ENCODE data around the gene SLC38A8.

The SLC38A8 gene

GRCh38 chr16:84082110-84082509, 39.5 kb upstream of the SLC38A8 start:
- Histone ChIP-seq H3K4me1 (ENCODE audit: control insufficient read depth, low read depth, low read length) (no peaks in the 10 kb centered on the region), H3K27me3 (ENCODE audit: control insufficient read depth, insufficient read depth, low read length) (no peaks in the 10 kb centered on the region), H3K4me3 (ENCODE audit: low read length) (no peak overlapping the region), H3K9ac (ENCODE audit: low read length) (no peak overlapping the region), H3K9me3 (ENCODE audit: control insufficient read depth, low read depth, low read length) (no peaks in the 10 kb centered on the region), H3K36me3 (ENCODE audit: control insufficient read depth, low read depth, low read length) (peaks cover 40% of the 10 kb centered on the region), H3K27ac (ENCODE audit: low read length) (no peak overlapping the region)

- no peak overlapping the region for H3K27ac ChIP-seq (ENCODE audit: low read length)
- H3K27me3 ChIP-seq (ENCODE audit: control insufficient read depth, insufficient read depth, low read length), result no peaks in the 10 kb centered on the region
- H3K36me3 ChIP-seq (ENCODE audit: control insufficient read depth, low read depth, low read length), result peaks cover 36% of the 10 kb centered on the region
- no peak overlapping the region for H3K9ac ChIP-seq (ENCODE audit: low read length)
- H3K4me3 ChIP-seq (ENCODE audit: low read length), result no peak overlapping the region
- H3K4me1 ChIP-seq (ENCODE audit: control insufficient read depth, low read depth, low read length), result no peaks in the 10 kb centered on the region
- H3K9me3 ChIP-seq (ENCODE audit: control insufficient read depth, low read depth, low read length), result no peaks in the 10 kb centered on the region
Observed at GRCh38 chr16:84081446-84081989, 38.9 kb upstream of the SLC38A8 start.

GRCh38 chr16:84080813-84081212, 38.2 kb upstream of the SLC38A8 start:
- Histone ChIP-seq H3K9me3 (ENCODE audit: control insufficient read depth, low read depth, low read length) (no peaks in the 10 kb centered on the region), H3K4me3 (ENCODE audit: low read length) (no peak overlapping the region), H3K4me1 (ENCODE audit: control insufficient read depth, low read depth, low read length) (no peaks in the 10 kb centered on the region), H3K36me3 (ENCODE audit: control insufficient read depth, low read depth, low read length) (peaks cover 32% of the 10 kb centered on the region), H3K27me3 (ENCODE audit: control insufficient read depth, insufficient read depth, low read length) (no peaks in the 10 kb centered on the region), H3K9ac (ENCODE audit: low read length) (no peak overlapping the region), H3K27ac (ENCODE audit: low read length) (no peak overlapping the region)

- H3K36me3 ChIP-seq (ENCODE audit: control insufficient read depth, low read depth, low read length), result peaks cover 36% of the 10 kb centered on the region
Observed at GRCh38 chr16:84080378-84080777, 37.8 kb upstream of the SLC38A8 start.

GRCh38 chr16:84079664-84080063, 37.1 kb upstream of the SLC38A8 start:
- Histone ChIP-seq H3K4me3 (ENCODE audit: low read length) (no peak overlapping the region), H3K27me3 (ENCODE audit: control insufficient read depth, insufficient read depth, low read length) (no peaks in the 10 kb centered on the region), H3K9me3 (ENCODE audit: control insufficient read depth, low read depth, low read length) (no peaks in the 10 kb centered on the region), H3K4me1 (ENCODE audit: control insufficient read depth, low read depth, low read length) (no peaks in the 10 kb centered on the region), H3K9ac (ENCODE audit: low read length) (no peak overlapping the region), H3K27ac (ENCODE audit: low read length) (no peak overlapping the region), H3K36me3 (ENCODE audit: control insufficient read depth, low read depth, low read length) (peaks cover 41% of the 10 kb centered on the region)

More at GRCh38 chr16:84080378-84080777, 37.8 kb upstream of the SLC38A8 start:
- Histone ChIP-seq H3K27ac (ENCODE audit: low read length) (no peak overlapping the region), H3K4me3 (ENCODE audit: low read length) (no peak overlapping the region), H3K9me3 (ENCODE audit: control insufficient read depth, low read depth, low read length) (no peaks in the 10 kb centered on the region), H3K27me3 (ENCODE audit: control insufficient read depth, insufficient read depth, low read length) (no peaks in the 10 kb centered on the region), H3K4me1 (ENCODE audit: control insufficient read depth, low read depth, low read length) (no peaks in the 10 kb centered on the region), H3K9ac (ENCODE audit: low read length) (no peak overlapping the region)

- Histone ChIP-seq H3K27ac (ENCODE audit: low read length) (no peak overlapping the region), H3K9ac (ENCODE audit: low read length) (no peak overlapping the region), H3K4me1 (ENCODE audit: control insufficient read depth, low read depth, low read length) (no peaks in the 10 kb centered on the region), H3K36me3 (ENCODE audit: control insufficient read depth, low read depth, low read length) (peaks cover 37% of the 10 kb centered on the region), H3K27me3 (ENCODE audit: control insufficient read depth, insufficient read depth, low read length) (no peaks in the 10 kb centered on the region), H3K4me3 (ENCODE audit: low read length) (no peak overlapping the region), H3K9me3 (ENCODE audit: control insufficient read depth, low read depth, low read length) (no peaks in the 10 kb centered on the region)
Observed at GRCh38 chr16:84075376-84075775, 32.8 kb upstream of the SLC38A8 start.

GRCh38 chr16:84074721-84075120, 32.1 kb upstream of the SLC38A8 start:
- Histone ChIP-seq H3K36me3 (ENCODE audit: control insufficient read depth, low read depth, low read length) (peaks cover 39% of the 10 kb centered on the region), H3K9ac (ENCODE audit: low read length) (no peak overlapping the region), H3K27me3 (ENCODE audit: control insufficient read depth, insufficient read depth, low read length) (no peaks in the 10 kb centered on the region), H3K9me3 (ENCODE audit: control insufficient read depth, low read depth, low read length) (no peaks in the 10 kb centered on the region), H3K4me3 (ENCODE audit: low read length) (no peak overlapping the region), H3K27ac (ENCODE audit: low read length) (no peak overlapping the region), H3K4me1 (ENCODE audit: control insufficient read depth, low read depth, low read length) (no peaks in the 10 kb centered on the region)

GRCh38 chr16:84072014-84072413, 29.4 kb upstream of the SLC38A8 start:
- peaks cover 62% of the 10 kb centered on the region for H3K36me3 ChIP-seq (ENCODE audit: control insufficient read depth, low read depth, low read length)
- no peak overlapping the region for H3K27ac ChIP-seq (ENCODE audit: low read length)
- H3K4me1 ChIP-seq (ENCODE audit: control insufficient read depth, low read depth, low read length), result no peaks in the 10 kb centered on the region
- H3K4me3 ChIP-seq (ENCODE audit: low read length), result no peak overlapping the region
- H3K27me3 ChIP-seq (ENCODE audit: control insufficient read depth, insufficient read depth, low read length), result no peaks in the 10 kb centered on the region
- H3K9ac ChIP-seq (ENCODE audit: low read length), result no peak overlapping the region
- no peaks in the 10 kb centered on the region for H3K9me3 ChIP-seq (ENCODE audit: control insufficient read depth, low read depth, low read length)

- Histone ChIP-seq H3K27me3 (ENCODE audit: control insufficient read depth, insufficient read depth, low read length) (no peaks in the 10 kb centered on the region), H3K36me3 (ENCODE audit: control insufficient read depth, low read depth, low read length) (peaks cover 63% of the 10 kb centered on the region), H3K9ac (ENCODE audit: low read length) (no peak overlapping the region), H3K4me3 (ENCODE audit: low read length) (no peak overlapping the region), H3K4me1 (ENCODE audit: control insufficient read depth, low read depth, low read length) (no peaks in the 10 kb centered on the region), H3K27ac (ENCODE audit: low read length) (no peak overlapping the region), H3K9me3 (ENCODE audit: control insufficient read depth, low read depth, low read length) (no peaks in the 10 kb centered on the region)
Observed at GRCh38 chr16:84071121-84071520, 28.5 kb upstream of the SLC38A8 start.

GRCh38 chr16:84069540-84069939, 26.9 kb upstream of the SLC38A8 start:
- Histone ChIP-seq H3K4me1 (ENCODE audit: control insufficient read depth, low read depth, low read length) (no peaks in the 10 kb centered on the region), H3K36me3 (ENCODE audit: control insufficient read depth, low read depth, low read length) (peaks cover 52% of the 10 kb centered on the region), H3K27me3 (ENCODE audit: control insufficient read depth, insufficient read depth, low read length) (no peaks in the 10 kb centered on the region), H3K9ac (ENCODE audit: low read length) (no peak overlapping the region), H3K9me3 (ENCODE audit: control insufficient read depth, low read depth, low read length) (no peaks in the 10 kb centered on the region), H3K27ac (ENCODE audit: low read length) (no peak overlapping the region), H3K4me3 (ENCODE audit: low read length) (no peak overlapping the region)

GRCh38 chr16:84068783-84069462, 26.3 kb upstream of the SLC38A8 start:
- Histone ChIP-seq H3K4me1 (ENCODE audit: control insufficient read depth, low read depth, low read length) (no peaks in the 10 kb centered on the region), H3K4me3 (ENCODE audit: low read length) (no peak overlapping the region), H3K27me3 (ENCODE audit: control insufficient read depth, insufficient read depth, low read length) (no peaks in the 10 kb centered on the region), H3K9ac (ENCODE audit: low read length) (no peak overlapping the region), H3K27ac (ENCODE audit: low read length) (no peak overlapping the region), H3K36me3 (ENCODE audit: control insufficient read depth, low read depth, low read length) (peaks cover 51% of the 10 kb centered on the region), H3K9me3 (ENCODE audit: control insufficient read depth, low read depth, low read length) (no peaks in the 10 kb centered on the region)

- Histone ChIP-seq H3K36me3 (ENCODE audit: control insufficient read depth, low read depth, low read length) (peaks cover 52% of the 10 kb centered on the region), H3K4me1 (ENCODE audit: control insufficient read depth, low read depth, low read length) (no peaks in the 10 kb centered on the region), H3K9me3 (ENCODE audit: control insufficient read depth, low read depth, low read length) (no peaks in the 10 kb centered on the region), H3K9ac (ENCODE audit: low read length) (no peak overlapping the region), H3K4me3 (ENCODE audit: low read length) (no peak overlapping the region), H3K27me3 (ENCODE audit: control insufficient read depth, insufficient read depth, low read length) (no peaks in the 10 kb centered on the region), H3K27ac (ENCODE audit: low read length) (no peak overlapping the region)
Observed at GRCh38 chr16:84068041-84068440, 25.4 kb upstream of the SLC38A8 start.

Data from iPS-18a (cell line).